T-cell (primary cell): ENCODE data around the gene CAGE1. TPM values are rescaled to one million over a fixed set of nuclear protein-coding genes. Genes with fewer than 3 reads are reported as not detected.

ENCODE experiments used
- ATAC-seq, 4 experiments: fragments of 200-7000 bp in 3 of 4; fragments of 150-1000 bp in 1 of 4; cut with Tn5 transposase; replicated peaks in 1 of 4; 1 replicate in 3 of 4; 2 replicates in 1 of 4; pipeline ENCODE4 v1.10.0; 2021; ENCODE audit warnings: moderate library complexity in 3 of 4, mild to moderate bottlenecking in 2 of 4, moderate number of reproducible peaks in 1 of 4
- CTCF ChIA-PET, 2 donors: fragments of 300-600 bp; sonication (Branson Sonifier 250); formaldehyde crosslinking; loops; one replicate each; lab custom pipeline; 2022; ENCODE audit warnings: antibody characterized with exemption in 2 of 2; lab: Charles Lee
- POLR2A ChIA-PET, 2 donors: fragments of 300-600 bp; sonication (Branson Sonifier 250); formaldehyde crosslinking; loops; one replicate each; lab custom pipeline; 2022; ENCODE audit warnings: antibody characterized with exemption in 2 of 2; lab: Charles Lee
- DNase-seq, 35 experiments: peaks; one replicate each; pipeline versions ENCODE4 v3.0.0 to v3.0.0-alpha.2; 2013 to 2023
- H3K27ac ChIP-seq: one replicate; pipeline ENCODE4 v1.5.1; 2013; ENCODE audit warnings: low read length
- H3K27me3 ChIP-seq, 2 experiments: replicated peaks in 1 of 2; 1 replicate in 1 of 2; 2 replicates in 1 of 2; pipeline versions ENCODE4 v1.6.1 to v1.7.0; 2013; ENCODE audit warnings: low read length in 1 of 2, mixed read lengths in 1 of 2; ENCODE audit not compliant: control insufficient read depth in 2 of 2, insufficient read depth in 2 of 2; ENCODE audit errors: extremely low read depth in 1 of 2
- H3K36me3 ChIP-seq, 2 donors: 1 replicate in 1 of 2; 2 replicates in 1 of 2; pipeline versions ENCODE4 v1.6.1 to v1.7.0; 2013; ENCODE audit warnings: low read length in 1 of 2; ENCODE audit not compliant: control insufficient read depth in 2 of 2, insufficient read depth in 1 of 2; ENCODE audit errors: extremely low read depth in 1 of 2
- H3K4me1 ChIP-seq, 2 experiments: 1 replicate in 1 of 2; 2 replicates in 1 of 2; pipeline versions ENCODE4 v1.6.1 to v1.7.0; 2013; ENCODE audit warnings: low read length in 2 of 2, mixed read lengths in 1 of 2; ENCODE audit not compliant: insufficient read depth in 2 of 2, control insufficient read depth in 1 of 2; ENCODE audit errors: extremely low read depth in 1 of 2
- H3K4me3 ChIP-seq, 2 donors: 1 replicate in 1 of 2; 2 replicates in 1 of 2; pipeline versions ENCODE4 v1.5.1 to v1.7.0; 2013; ENCODE audit warnings: mild to moderate bottlenecking in 2 of 2, low read length in 1 of 2, moderate library complexity in 1 of 2; ENCODE audit not compliant: control insufficient read depth in 1 of 2; ENCODE audit errors: extremely low read depth in 1 of 2
- H3K9me3 ChIP-seq: 2 replicates; pipeline ENCODE4 v1.7.0; 2013
- H3K27ac Mint-ChIP-seq, 2 donors: one replicate each; pipeline ENCODE4 v1.8.0; 2020 to 2021; ENCODE audit warnings: mild to moderate bottlenecking in 2 of 2, mixed read lengths in 2 of 2
- H3K27me3 Mint-ChIP-seq, 2 donors: one replicate each; pipeline ENCODE4 v1.8.0; 2021 to 2022; ENCODE audit warnings: mixed read lengths in 2 of 2
- H3K36me3 Mint-ChIP-seq: one replicate; pipeline ENCODE4 v1.8.0; 2021; ENCODE audit warnings: mixed read lengths
- H3K4me1 Mint-ChIP-seq, 3 donors: one replicate each; pipeline ENCODE4 v1.8.0; 2020 to 2022; ENCODE audit warnings: mixed read lengths in 3 of 3, mild to moderate bottlenecking in 1 of 3
- H3K4me3 Mint-ChIP-seq, 3 donors: one replicate each; pipeline ENCODE4 v1.8.0; 2020 to 2022; ENCODE audit warnings: mild to moderate bottlenecking in 3 of 3, mixed read lengths in 3 of 3, moderate library complexity in 3 of 3
- H3K9me3 Mint-ChIP-seq, 3 donors: one replicate each; pipeline ENCODE4 v1.8.0; 2020 to 2022; ENCODE audit warnings: mixed read lengths in 3 of 3
- WGBS: methylation state at CpG from one replicate; pipeline ENCODE4 v1.1.5; 2013; ENCODE audit warnings: missing lambda C conversion rate; ENCODE audit not compliant: insufficient coverage; 5-methylcytosine and 5-hydroxymethylcytosine counted together
- total RNA-seq, 35 experiments: library from RNA in 6 of 35; stranded (reverse) in 6 of 35; fragments of 120-200 nt in 1 of 35; gene quantifications; one replicate each; pipeline versions ENCODE4 v1.2.1 to v1.2.4 and lab custom pipeline; 2013 to 2026

Gene CAGE1
- total RNA-seq, 5 donors from 2014 or later (not counting 1 experiment from before 2014, with no cell fraction given): 0.09 to 0.75 (median 0.31) TPM; not detected in 1

GRCh38 chr6:7313505-7314165 is 75.9 kb downstream of the CAGE1 start:
- Mint-ChIP-seq H3K27me3 (no peaks in the 10 kb centered on the region), H3K9me3 (no peaks in the 10 kb centered on the region), H3K27ac (peak overlapping the region; percentile 84 to 91), H3K36me3 (peaks cover 10% of the 10 kb centered on the region), H3K4me3 (peak overlapping the region; percentile 94 to 96 (median 96)), H3K4me1 (peaks cover 41 to 50% (median 48%) of the 10 kb centered on the region in 3 donors)
- H3K9me3 ChIP-seq: no peaks in the 10 kb centered on the region
- ATAC-seq (no peak), DNase-seq (no peak)
- H3K36me3 ChIP-seq: peaks cover 2 to 12% of the 10 kb centered on the region in 2 donors
- ChIA-PET CTCF (interaction anchor here in 1 of 2 donors (0.6 kb wide), 1 partner anchor 71 kb away, joined by 3 read pairs; no protein-coding TSS in a partner anchor), POLR2A (interaction anchor here in 1 of 2 donors (0.7 to 1.0 kb wide), 3 partner anchors 76 to 636 kb away, joined by 3 read pairs; partner anchors contain the start of genes CAGE1 and RIOK1)
- H3K27ac ChIP-seq: peak overlapping the region; percentile 75
- no peaks in the 10 kb centered on the region for H3K27me3 ChIP-seq
- peaks cover 11 to 21% of the 10 kb centered on the region in 2 experiments for H3K4me1 ChIP-seq
- peak overlapping the region; percentile 75 to 96 for H3K4me3 ChIP-seq
- WGBS: 96% methylated on average over 5 of the region's 15 CpGs

GRCh38 chr6:7312616-7313504 is 76.7 kb downstream of the CAGE1 start, which contains the start of gene SSR1:
Gene SSR1, minus strand, starts transcription at chr6:7313199. Its CDS starts 79 bp downstream, at chr6:7313120.
- ATAC-seq (peak; percentile 96 to 98 (median 98)), DNase-seq (peak; percentile 79 to 95 (median 87))
- ChIA-PET POLR2A (interaction anchor here (0.6 to 1.4 kb wide), 4 partner anchors 13 to 77 kb away, joined by 3 to 4 read pairs (median 4); partner anchors contain the start of genes CAGE1 (in 1 of the 2) and RIOK1 (in 1 of the 2)), CTCF (interaction anchor here in 1 of 2 donors (0.6 kb wide), 3 partner anchors 20 to 72 kb away, joined by 3 to 6 read pairs (median 4); no protein-coding TSS in a partner anchor)
- Histone ChIP-seq H3K4me3 (peak within 1 kb of the TSS; percentile 75 to 96), H3K36me3 (peaks cover 2 to 19% of the 10 kb centered on the region in 2 donors), H3K27me3 (no peaks in the 10 kb centered on the region), H3K27ac (peak within 1 kb of the TSS; percentile 77), H3K9me3 (no peaks in the 10 kb centered on the region), H3K4me1 (peaks cover 11 to 21% of the 10 kb centered on the region in 2 experiments)
- Mint-ChIP-seq H3K4me3 (peak within 1 kb of the TSS; percentile 94 to 96 (median 96)), H3K27me3 (no peaks in the 10 kb centered on the region), H3K4me1 (peaks cover 49 to 58% (median 56%) of the 10 kb centered on the region in 3 donors), H3K27ac (peak within 1 kb of the TSS; percentile 87 to 93), H3K9me3 (no peaks in the 10 kb centered on the region), H3K36me3 (peaks cover 18% of the 10 kb centered on the region)
- under 1% methylated on average over 62 of the region's 83 CpGs for WGBS

DNA sequence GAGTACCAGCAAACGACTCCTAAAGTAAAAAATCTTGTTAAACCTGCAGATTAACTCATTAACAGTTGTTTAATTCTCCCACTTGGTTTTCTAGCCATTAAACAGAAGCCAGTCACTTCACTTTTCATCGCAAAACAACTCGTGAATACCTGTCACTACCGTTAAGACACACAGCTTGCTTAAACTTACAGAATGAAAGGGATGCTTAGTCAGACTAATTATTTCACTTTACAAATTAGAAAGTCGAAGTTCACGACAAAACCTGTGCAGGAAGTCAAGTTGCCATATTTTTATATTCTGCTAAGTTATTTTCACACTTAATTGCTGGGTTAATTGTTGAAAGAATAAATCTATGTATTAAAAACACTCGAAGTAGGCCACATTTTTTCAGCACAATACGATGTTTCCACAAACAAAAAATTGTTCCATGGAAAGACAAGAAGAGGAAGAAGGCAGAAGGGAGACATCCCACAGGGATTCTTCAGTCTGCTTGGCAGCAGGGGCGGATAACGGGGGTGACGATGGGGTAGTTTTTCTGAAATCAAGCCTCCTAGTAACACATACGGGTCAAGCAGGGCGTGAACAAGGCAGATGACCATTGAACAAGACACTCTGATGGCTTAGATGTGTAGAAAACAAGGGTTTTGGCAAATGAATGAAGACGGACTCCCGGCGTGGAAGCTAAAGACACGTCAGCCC is 77.5 kb downstream of the CAGE1 start:
- ChIA-PET CTCF (interaction anchor here in 1 of 2 donors (0.6 kb wide), 2 partner anchors 19 to 32 kb away, joined by 4 to 6 read pairs; no protein-coding TSS in a partner anchor), POLR2A (interaction anchor here (0.6 to 1.4 kb wide), 5 partner anchors 12 to 77 kb away, joined by 3 to 5 read pairs (median 4); partner anchors contain the start of genes CAGE1 (in 1 of the 2) and RIOK1 (in 1 of the 2))
- DNase-seq (peak in 2 of 35 experiments; percentile 12 to 51), ATAC-seq (no peak)
- H3K4me3 ChIP-seq: peak overlapping the region; percentile 75 to 96
- peaks cover 24% of the 10 kb centered on the region for H3K36me3 Mint-ChIP-seq
- no peaks in the 10 kb centered on the region for H3K27me3 Mint-ChIP-seq
- no peaks in the 10 kb centered on the region for H3K9me3 ChIP-seq
- H3K36me3 ChIP-seq: peaks cover 2 to 27% of the 10 kb centered on the region in 2 donors
- peak overlapping the region; percentile 94 to 96 (median 96) for H3K4me3 Mint-ChIP-seq
- H3K4me1 Mint-ChIP-seq: peaks cover 52 to 63% (median 62%) of the 10 kb centered on the region in 3 donors
- H3K27me3 ChIP-seq: no peaks in the 10 kb centered on the region
- H3K4me1 ChIP-seq: peaks cover 11 to 21% of the 10 kb centered on the region in 2 experiments
- 4% methylated on average over 8 of the region's 17 CpGs for WGBS
- H3K9me3 Mint-ChIP-seq: no peaks in the 10 kb centered on the region
- no peak overlapping the region for H3K27ac ChIP-seq
- H3K27ac Mint-ChIP-seq: peak overlapping the region; percentile 87 to 93

DNA sequence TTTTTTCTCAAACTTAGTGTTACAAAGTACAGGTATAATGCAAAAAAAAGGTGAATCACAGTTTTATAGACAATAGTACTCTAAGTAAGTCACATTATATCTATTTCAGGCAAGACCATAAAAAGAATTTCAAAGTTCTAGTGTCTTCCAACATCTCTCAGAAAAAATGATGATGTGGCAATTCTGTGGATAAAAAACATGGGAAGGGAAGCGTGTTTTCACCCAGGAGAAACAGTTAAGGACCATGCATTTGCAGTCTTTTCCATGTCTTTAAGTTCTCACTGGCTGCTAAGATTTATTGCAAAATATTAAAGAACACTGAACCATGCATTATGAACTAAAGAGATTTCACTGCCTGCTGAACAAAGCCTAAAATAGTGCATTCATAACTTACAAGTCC is 78.4 kb downstream of the CAGE1 start:
- H3K27ac ChIP-seq: no peak overlapping the region
- ChIA-PET CTCF (no interaction called here), POLR2A (interaction anchor here in 1 of 2 donors (0.6 kb wide), 2 partner anchors 18 to 24 kb away, joined by 3 to 5 read pairs; no protein-coding TSS in a partner anchor)
- peaks cover 11 to 21% of the 10 kb centered on the region in 2 experiments for H3K4me1 ChIP-seq
- H3K4me3 ChIP-seq: no peak overlapping the region
- peaks cover 2 to 33% of the 10 kb centered on the region in 2 donors for H3K36me3 ChIP-seq
- Mint-ChIP-seq H3K27ac (peak overlapping the region in 1 of 2 donors; percentile 25), H3K36me3 (peaks cover 27% of the 10 kb centered on the region), H3K4me1 (peaks cover 52 to 66% (median 65%) of the 10 kb centered on the region in 3 donors), H3K27me3 (no peaks in the 10 kb centered on the region), H3K9me3 (no peaks in the 10 kb centered on the region), H3K4me3 (peak overlapping the region; percentile 54 to 96 (median 62))
- DNase-seq (no peak), ATAC-seq (no peak)
- H3K27me3 ChIP-seq: no peaks in the 10 kb centered on the region
- H3K9me3 ChIP-seq: no peaks in the 10 kb centered on the region
- WGBS: no CpG with 5 or more reads among the region's 1 CpG

GRCh38 chr6:7309050-7309449 is 80.5 kb downstream of the CAGE1 start:
- 98% methylated on average over 5 of the region's 5 CpGs for WGBS
- Histone ChIP-seq H3K27ac (no peak overlapping the region), H3K27me3 (no peaks in the 10 kb centered on the region), H3K36me3 (peaks cover 5 to 54% of the 10 kb centered on the region in 2 donors), H3K4me1 (peaks cover 11 to 17% of the 10 kb centered on the region in 2 experiments), H3K9me3 (no peaks in the 10 kb centered on the region), H3K4me3 (no peak overlapping the region)
- peak overlapping the region in 2 of 3 donors; percentile 21 to 32 for H3K4me3 Mint-ChIP-seq
- H3K4me1 Mint-ChIP-seq: peaks cover 58 to 75% (median 75%) of the 10 kb centered on the region in 3 donors
- H3K27ac Mint-ChIP-seq: no peak overlapping the region
- ChIA-PET POLR2A (no interaction called here), CTCF (no interaction called here)
- peaks cover 40% of the 10 kb centered on the region for H3K36me3 Mint-ChIP-seq
- H3K27me3 Mint-ChIP-seq: no peaks in the 10 kb centered on the region
- no peak for DNase-seq
- ATAC-seq: no peak
- H3K9me3 Mint-ChIP-seq: no peaks in the 10 kb centered on the region
